Activated CD8-positive, alpha-beta memory T cell treated with anti-CD3 and anti-CD28 coated beads, Interleukin-2, amount 50 U/mL, for 24 hours (primary cell): ENCODE measurements around the gene IL17RA.
"Not testable (repeated sequence)": the region's sequence is repeated elsewhere in the genome, so short reads cannot be mapped to it uniquely, and the experiment has no call there.

Experiments
- DNase-seq: peaks from one replicate; pipeline ENCODE4 v3.0.0-alpha.2; 2020; ENCODE audit errors: extremely low read depth

The IL17RA gene

DNA sequence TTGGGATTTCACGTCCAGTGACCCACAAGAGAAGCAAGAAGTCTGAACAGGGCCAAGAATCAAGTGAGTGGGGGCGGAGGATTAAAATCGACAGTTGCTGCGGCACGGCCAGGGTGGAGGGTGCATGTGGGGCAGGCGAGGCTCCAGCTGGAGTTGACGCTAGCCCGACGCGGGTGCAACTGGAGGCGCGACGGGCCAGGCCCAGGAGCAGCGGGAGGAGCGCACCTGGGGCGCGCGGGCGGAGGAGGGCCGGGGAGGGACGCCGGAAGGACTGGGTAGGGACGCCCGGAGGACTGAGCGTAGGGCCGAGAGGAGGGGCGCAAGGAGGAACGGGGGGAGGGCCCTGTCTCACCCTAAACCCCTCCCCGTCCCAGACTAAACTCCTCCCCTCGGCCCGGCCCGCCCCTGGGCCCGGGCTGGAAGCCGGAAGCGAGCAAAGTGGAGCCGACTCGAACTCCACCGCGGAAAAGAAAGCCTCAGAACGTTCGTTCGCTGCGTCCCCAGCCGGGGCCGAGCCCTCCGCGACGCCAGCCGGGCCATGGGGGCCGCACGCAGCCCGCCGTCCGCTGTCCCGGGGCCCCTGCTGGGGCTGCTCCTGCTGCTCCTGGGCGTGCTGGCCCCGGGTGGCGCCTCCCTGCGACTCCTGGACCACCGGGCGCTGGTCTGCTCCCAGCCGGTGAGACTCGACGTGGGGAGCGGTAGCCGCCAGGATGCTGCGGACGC lies at the start of gene IL17RA:
Gene IL17RA (plus strand): TSS at position 447 of the 723 bp plus-strand sequence. CDS start 92 bp downstream, at position 539.
- peak; percentile 78 for DNase-seq

GRCh38 chr22:17035246-17035645 lies 49.6 kb upstream of the IL17RA start:
- DNase-seq, result no peak

DNA sequence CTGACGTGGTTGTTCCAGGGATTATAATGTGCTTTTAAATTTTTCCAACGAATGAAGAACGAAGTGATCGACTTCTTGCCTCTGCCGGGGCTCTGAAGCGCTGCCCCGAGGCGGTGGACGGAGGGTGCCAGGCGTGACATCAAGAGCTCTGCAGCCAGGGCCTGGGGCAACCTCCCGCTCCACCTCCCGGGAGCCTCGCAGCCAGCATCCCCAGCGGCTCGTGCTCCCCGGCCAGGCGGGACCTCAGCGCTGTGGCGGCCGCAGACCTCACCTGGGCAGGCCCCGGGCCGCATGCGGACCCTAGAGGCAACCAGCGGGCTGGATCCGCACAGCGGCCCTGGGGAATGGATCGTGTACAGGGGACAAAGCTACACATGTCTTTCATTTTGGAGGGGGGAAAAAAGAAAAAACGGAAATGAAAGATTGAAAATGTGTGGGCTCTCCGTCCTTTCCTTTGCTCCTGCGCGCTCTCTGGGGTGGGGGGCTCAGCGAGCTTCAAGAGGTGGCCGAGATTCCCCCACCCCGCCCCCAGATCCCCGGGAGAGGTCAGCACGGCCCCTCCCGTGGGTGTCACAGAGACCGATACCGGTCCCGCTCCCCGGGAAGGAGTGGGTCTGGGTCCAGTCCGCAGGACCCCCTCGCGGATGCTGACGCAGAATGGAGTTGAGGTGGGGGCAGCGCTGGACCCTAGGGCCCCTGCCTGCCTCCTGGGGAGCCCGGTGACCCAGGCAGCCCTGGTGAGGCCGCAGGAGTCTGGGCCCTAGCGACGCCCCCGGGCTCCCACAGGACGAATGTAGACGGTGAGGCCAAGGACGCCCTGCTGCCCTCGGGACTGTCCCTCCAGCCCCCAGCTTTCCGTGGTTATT lies 48.6 kb upstream of the IL17RA start:
- DNase-seq, result not testable (repeated sequence)

GRCh38 chr22:17036842-17037711 lies 47.7 kb upstream of the IL17RA start:
- not testable (repeated sequence) for DNase-seq

- DNase-seq, result no peak
These were observed 41.3 kb upstream of the IL17RA start for GRCh38 chr22:17043521-17043920.

- DNase-seq, result no peak
These were observed 38.0 kb upstream of the IL17RA start for GRCh38 chr22:17046566-17047348.

DNA sequence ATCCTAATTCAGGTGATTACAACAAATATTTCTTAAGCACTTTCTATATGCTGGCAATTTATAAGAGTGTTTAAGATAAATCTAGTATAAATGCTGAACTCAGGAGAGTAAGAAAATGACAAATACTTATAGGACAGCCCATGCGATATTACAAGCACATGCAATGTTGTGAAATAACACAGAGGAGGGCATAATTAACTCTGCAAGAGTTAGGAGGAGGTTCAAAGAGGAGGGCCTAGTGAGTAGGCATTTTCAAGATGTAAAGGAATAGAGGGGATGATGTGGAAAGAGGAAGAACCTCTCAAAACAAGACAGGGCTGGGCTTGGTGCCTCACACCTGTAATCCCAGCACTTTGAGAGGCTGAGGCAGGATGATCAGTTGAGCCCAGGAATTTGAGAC lies 37.1 kb upstream of the IL17RA start:
- DNase-seq, result no peak

DNA sequence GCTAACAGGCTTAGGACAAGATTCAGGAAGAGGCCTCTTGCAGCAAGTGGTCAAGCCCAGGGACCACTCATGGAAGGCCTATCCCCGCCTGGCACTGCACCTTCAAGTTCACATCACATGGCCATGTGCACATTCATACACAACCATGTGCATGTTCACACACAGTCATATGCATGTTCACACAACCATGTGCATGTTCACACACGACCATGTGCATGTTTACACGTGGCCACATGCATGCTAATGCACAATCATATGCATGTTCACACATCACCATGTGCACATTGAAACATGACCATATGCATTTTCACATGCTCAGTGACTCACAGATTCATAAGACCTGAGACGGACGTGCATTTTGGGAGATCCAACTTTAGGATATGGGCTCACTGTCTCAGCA lies 28.7 kb upstream of the IL17RA start:
- no peak for DNase-seq

GRCh38 chr22:17056807-17057206 lies 28.0 kb upstream of the IL17RA start:
- DNase-seq, result no peak

GRCh38 chr22:17057959-17058814 lies 26.6 kb upstream of the IL17RA start:
- DNase-seq, result no peak

- DNase-seq, result no peak
These were observed 24.7 kb upstream of the IL17RA start for GRCh38 chr22:17060126-17060525.

DNA sequence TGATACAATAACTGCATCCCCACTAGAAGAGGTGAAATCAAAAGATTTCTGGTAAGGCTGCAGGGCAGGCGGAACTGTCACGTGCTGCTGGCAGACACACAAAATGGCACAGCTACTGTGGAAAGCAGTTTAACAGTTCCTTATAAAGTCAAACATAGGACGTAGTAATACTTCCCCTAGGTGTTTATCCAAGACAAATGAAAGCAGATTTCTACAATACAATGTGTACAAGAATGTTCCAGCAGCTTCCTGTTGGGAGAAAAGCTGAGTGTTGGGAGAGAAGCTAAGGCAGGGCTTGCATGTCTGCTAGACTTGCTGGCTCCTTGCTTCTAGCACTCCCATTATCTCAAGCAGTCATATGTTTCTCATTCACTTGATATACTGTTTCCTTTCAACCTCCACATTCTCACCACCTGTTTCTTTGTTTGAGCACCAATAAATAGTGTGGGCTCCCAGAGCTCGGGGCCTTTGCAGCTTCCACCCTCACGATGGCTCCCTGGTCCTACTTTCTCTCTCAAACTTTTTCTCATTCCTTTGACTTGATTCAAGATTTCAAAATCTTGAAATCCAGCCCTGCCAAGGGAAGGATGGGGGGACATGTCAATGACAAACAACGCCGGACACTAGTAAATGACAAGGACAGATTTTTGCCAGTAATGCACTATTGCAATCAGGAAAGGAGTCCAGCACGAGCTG lies 21.2 kb upstream of the IL17RA start:
- no peak for DNase-seq

DNA sequence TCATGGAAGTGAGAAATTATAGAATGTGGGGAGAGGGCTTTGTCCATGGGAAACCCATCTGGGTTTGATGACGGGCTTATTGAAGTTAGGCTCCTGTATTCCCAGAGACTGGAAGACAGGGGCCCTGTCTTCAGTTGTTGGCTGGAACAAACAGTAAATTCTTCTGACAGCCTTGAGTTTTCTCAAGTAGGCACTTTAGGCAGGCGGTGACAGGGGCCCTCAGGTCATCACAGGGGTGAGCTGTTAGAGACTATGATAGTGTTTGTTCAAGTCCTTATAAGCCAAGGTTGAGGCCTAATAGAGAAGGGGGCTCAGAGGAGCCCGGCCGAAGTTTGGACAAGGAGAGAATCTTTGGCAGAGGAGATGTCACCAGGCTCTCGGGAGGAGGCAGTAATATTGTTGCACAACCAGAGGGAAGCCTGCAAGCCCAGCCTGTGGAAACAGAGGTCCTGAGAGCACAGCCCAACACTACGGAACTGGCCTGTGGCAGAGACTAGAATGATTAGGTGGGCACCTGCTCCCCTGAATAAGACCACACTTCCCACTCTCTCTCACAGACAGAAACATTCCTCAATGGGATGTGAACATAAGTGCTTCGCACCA lies 20.2 kb upstream of the IL17RA start:
- DNase-seq, result no peak

GRCh38 chr22:17065433-17065832 lies 19.4 kb upstream of the IL17RA start:
- DNase-seq, result no peak

- DNase-seq, result no peak
These were observed 11.9 kb upstream of the IL17RA start for GRCh38 chr22:17072877-17073276.

DNA sequence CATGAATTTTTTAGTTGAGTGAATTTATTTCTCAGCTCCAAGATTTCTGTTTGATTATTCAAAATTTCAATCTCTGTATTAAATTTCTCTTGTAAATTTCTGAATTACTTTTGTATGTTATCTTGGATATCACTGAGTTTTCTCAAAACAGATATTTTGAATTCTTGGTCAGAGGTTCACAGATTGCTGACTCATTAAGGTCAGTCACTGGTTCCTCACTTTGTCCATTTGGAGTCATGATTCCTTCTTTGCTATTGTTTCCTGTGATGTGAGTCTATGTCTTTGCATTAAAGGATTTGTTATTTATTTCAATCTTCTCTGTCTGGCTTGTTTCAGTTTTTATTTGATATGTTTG lies 10.2 kb upstream of the IL17RA start:
- DNase-seq, result no peak

DNA sequence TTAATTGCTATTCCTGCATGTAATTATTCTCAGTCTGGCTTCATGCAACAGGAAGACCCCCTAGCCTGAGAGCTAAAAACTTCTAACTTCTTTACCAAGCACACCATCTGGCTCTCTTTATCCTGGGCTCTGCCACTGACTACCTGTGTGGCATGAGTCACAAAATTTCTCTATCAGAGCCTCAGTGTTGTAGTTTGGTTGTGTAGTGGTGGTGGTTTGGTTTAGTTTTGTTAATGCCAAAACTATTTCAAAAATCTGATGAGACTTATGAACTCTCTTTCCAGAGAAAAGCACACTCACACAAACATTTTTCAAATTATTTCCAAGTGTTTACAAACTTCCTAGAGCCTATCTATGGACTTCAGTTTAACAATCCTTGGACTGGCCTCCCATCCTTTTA lies 7.5 kb upstream of the IL17RA start:
- no peak for DNase-seq

DNA sequence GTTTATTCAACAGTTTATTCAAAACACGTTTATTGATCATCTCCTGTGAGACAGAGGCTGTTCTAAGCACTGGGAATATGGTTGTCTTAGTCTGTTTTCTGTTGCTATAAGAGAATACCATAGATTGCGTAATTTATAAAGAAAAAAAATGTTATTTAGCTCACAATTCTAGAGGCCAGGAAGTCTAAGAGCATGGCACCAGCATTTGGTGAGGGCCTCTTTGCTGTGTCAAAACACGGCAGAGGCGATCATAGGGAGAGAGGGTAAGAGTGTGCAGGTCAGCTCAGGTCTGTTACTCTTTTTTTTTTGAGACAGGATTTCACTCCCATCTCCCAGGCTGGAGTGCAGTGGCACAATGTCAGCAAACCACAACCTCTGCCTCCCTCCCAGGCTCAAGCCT lies 5.2 kb upstream of the IL17RA start:
- no peak for DNase-seq

- no peak for DNase-seq
These were observed 1.5 kb upstream of the IL17RA start for GRCh38 chr22:17083255-17083654.
